ENCODE data around the gene CDH26.

DNA sequence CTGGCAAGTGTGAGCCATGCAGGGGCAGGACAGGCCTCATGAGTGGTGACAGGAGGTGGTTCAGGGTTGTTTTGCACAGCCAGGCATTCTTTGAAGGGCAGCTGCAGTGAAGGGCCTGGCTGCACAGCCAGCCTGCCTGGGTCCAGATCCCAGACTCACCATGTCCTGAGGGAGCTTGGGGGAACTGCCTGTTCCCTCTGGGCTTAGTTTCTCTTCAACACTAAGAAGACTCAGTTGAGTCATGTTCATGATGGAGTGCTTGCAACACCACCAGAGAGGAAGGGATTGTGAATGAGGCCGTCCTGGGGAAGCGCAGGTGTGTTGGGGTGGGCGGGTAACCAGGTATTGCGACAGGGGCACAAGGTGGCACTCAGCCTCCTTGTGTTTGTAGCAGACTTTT is 102.4 kb downstream of the CDH26 start:
- TF ChIP-seq, protein P1, sequence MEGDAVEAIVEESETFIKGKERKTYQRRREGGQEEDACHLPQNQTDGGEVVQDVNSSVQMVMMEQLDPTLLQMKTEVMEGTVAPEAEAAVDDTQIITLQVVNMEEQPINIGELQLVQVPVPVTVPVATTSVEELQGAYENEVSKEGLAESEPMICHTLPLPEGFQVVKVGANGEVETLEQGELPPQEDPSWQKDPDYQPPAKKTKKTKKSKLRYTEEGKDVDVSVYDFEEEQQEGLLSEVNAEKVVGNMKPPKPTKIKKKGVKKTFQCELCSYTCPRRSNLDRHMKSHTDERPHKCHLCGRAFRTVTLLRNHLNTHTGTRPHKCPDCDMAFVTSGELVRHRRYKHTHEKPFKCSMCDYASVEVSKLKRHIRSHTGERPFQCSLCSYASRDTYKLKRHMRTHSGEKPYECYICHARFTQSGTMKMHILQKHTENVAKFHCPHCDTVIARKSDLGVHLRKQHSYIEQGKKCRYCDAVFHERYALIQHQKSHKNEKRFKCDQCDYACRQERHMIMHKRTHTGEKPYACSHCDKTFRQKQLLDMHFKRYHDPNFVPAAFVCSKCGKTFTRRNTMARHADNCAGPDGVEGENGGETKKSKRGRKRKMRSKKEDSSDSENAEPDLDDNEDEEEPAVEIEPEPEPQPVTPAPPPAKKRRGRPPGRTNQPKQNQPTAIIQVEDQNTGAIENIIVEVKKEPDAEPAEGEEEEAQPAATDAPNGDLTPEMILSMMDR (IDR thresholded peaks at IDR 0.05 in 4 of 5, conservative IDR thresholded peaks at IDR 0.05 in 1 of 5) = no peak
- TF ChIP-seq POLR2A (IDR thresholded peaks at IDR 0.05) = no peak
